ENCODE measurements around the gene ACBD4. TPM values are rescaled to one million over a fixed set of nuclear protein-coding genes. Genes with fewer than 3 reads are reported as not detected.

ACBD4 gene
- total and polyA plus RNA-seq, 2 donors from 2014 or later = 19.2 to 46.3 TPM

- no peak for TF ChIP-seq CTCF (IDR thresholded peaks at IDR 0.05; ENCODE audit: borderline replicate concordance, extremely low read depth, insufficient read depth)
- intact Hi-C loops (cut with DNase I) = loop anchor here (10.0 kb wide), 1 partner anchor 191 kb away; no protein-coding TSS in a partner anchor
Measured at GRCh38 chr17:45115871-45116270, 19.6 kb upstream of the ACBD4 start.

GRCh38 chr17:45116434-45117016 is 19.0 kb upstream of the ACBD4 start:
- Histone ChIP-seq H3K4me3 (ENCODE audit: low read length in 3 of 3) (no peak overlapping the region), H3K27ac (ENCODE audit: low read depth in 2 of 2, low read length in 2 of 2) (no peak overlapping the region), H3K4me1 (ENCODE audit: control insufficient read depth in 2 of 3, insufficient read depth in 2 of 3, low read depth in 1 of 3, low read length in 3 of 3) (peaks cover 0 to 3% (median 0%) of the 10 kb centered on the region in 3 donors), H3K9me3 (ENCODE audit: control insufficient read depth in 2 of 3, insufficient read depth in 1 of 3, low read length in 3 of 3) (no peaks in the 10 kb centered on the region), H3K27me3 (ENCODE audit: control insufficient read depth, insufficient read depth, low read length) (no peaks in the 10 kb centered on the region), H3K36me3 (ENCODE audit: control insufficient read depth in 2 of 3, insufficient read depth in 3 of 3, low read length in 3 of 3) (no peaks in the 10 kb centered on the region), H3K9ac (ENCODE audit: low read length in 3 of 3) (no peak overlapping the region)
- no peak for TF ChIP-seq CTCF (IDR thresholded peaks at IDR 0.05; ENCODE audit: borderline replicate concordance, extremely low read depth, insufficient read depth)
- intact Hi-C loops (cut with DNase I) = loop anchor here (10.0 kb wide), 1 partner anchor 192 kb away; no protein-coding TSS in a partner anchor
- FAIRE-seq (no peak), DNase-seq (peak in 1 of 5 donors; percentile 69)

More at GRCh38 chr17:45115871-45116270, 19.6 kb upstream of the ACBD4 start:
- Histone ChIP-seq H3K9ac (ENCODE audit: low read length in 3 of 3) (no peak overlapping the region), H3K27ac (ENCODE audit: low read depth in 2 of 2, low read length in 2 of 2) (no peak overlapping the region), H3K9me3 (ENCODE audit: control insufficient read depth in 2 of 3, insufficient read depth in 1 of 3, low read length in 3 of 3) (no peaks in the 10 kb centered on the region), H3K4me3 (ENCODE audit: low read length in 3 of 3) (no peak overlapping the region), H3K4me1 (ENCODE audit: control insufficient read depth in 2 of 3, insufficient read depth in 2 of 3, low read depth in 1 of 3, low read length in 3 of 3) (peaks cover 0 to 5% (median 0%) of the 10 kb centered on the region in 3 donors), H3K36me3 (ENCODE audit: control insufficient read depth in 2 of 3, insufficient read depth in 3 of 3, low read length in 3 of 3) (no peaks in the 10 kb centered on the region), H3K27me3 (ENCODE audit: control insufficient read depth, insufficient read depth, low read length) (no peaks in the 10 kb centered on the region)
- FAIRE-seq (no peak), DNase-seq (no peak)

- FAIRE-seq (no peak), DNase-seq (no peak)
- Histone ChIP-seq H3K9ac (ENCODE audit: low read length in 3 of 3) (no peak overlapping the region), H3K9me3 (ENCODE audit: control insufficient read depth in 2 of 3, insufficient read depth in 1 of 3, low read length in 3 of 3) (no peaks in the 10 kb centered on the region), H3K27me3 (ENCODE audit: control insufficient read depth, insufficient read depth, low read length) (no peaks in the 10 kb centered on the region), H3K27ac (ENCODE audit: low read depth in 2 of 2, low read length in 2 of 2) (no peak overlapping the region), H3K4me3 (ENCODE audit: low read length in 3 of 3) (no peak overlapping the region), H3K4me1 (ENCODE audit: control insufficient read depth in 2 of 3, insufficient read depth in 2 of 3, low read depth in 1 of 3, low read length in 3 of 3) (no peaks in the 10 kb centered on the region), H3K36me3 (ENCODE audit: control insufficient read depth in 2 of 3, insufficient read depth in 3 of 3, low read length in 3 of 3) (no peaks in the 10 kb centered on the region)
- no peak for TF ChIP-seq CTCF (IDR thresholded peaks at IDR 0.05; ENCODE audit: borderline replicate concordance, extremely low read depth, insufficient read depth)
- intact Hi-C loops (cut with DNase I) = loop anchor here (10.0 kb wide), 1 partner anchor 193 kb away; no protein-coding TSS in a partner anchor
Measured at GRCh38 chr17:45117334-45117733, 18.2 kb upstream of the ACBD4 start.
